DLD1 (cell line): ENCODE data around the gene SKIDA1.

Source experiments
- in situ Hi-C: cut with HindIII; loops from 2 replicates; pipeline ENCODE4 v1.10.0; 2017; ENCODE audit warnings: low sequenced_read_pairs

SKIDA1 gene

GRCh38 chr10:21529032-21529910, 3.8 kb upstream of the SKIDA1 start:
- in situ Hi-C loops = no loop called here

DNA sequence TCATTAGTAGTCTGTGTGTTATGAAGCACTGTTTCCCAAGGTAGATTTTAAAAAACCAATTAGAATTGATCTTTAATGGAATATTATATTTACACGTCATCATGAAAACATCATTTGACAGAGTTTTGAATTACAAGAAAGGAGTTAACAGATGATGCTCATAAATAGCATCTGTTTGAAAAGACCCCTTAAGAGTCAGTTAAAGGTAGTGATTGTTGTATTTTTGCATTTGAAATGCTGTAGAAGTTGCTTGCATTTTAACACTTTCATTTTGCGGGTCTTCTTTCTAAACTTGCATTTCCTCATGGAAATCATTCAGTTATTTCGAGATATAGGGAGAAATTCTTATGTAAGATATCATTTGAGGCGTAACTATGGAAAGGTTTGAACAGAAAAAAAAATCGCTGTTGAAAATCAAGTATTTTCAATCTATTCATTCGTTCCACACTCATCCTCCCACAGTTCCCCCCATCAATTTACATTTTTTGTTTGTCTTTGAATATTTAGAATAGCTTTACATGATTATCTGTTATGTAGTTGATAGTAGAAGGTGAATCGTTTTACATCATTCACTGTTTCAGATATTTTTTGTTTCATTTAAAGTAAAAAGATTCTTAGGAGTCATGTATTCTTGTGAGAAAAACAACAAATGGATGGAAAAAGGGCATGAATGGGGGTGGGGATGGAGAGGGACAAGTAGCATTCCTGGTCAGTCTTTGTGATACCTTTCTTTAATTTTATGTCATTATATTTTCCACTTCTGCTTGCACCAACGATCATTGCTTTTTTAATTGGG, 3.0 kb upstream of the SKIDA1 start:
- in situ Hi-C loops = no loop called here

- in situ Hi-C loops = no loop called here
Measured at GRCh38 chr10:21527598-21528235, 2.2 kb upstream of the SKIDA1 start.

DNA sequence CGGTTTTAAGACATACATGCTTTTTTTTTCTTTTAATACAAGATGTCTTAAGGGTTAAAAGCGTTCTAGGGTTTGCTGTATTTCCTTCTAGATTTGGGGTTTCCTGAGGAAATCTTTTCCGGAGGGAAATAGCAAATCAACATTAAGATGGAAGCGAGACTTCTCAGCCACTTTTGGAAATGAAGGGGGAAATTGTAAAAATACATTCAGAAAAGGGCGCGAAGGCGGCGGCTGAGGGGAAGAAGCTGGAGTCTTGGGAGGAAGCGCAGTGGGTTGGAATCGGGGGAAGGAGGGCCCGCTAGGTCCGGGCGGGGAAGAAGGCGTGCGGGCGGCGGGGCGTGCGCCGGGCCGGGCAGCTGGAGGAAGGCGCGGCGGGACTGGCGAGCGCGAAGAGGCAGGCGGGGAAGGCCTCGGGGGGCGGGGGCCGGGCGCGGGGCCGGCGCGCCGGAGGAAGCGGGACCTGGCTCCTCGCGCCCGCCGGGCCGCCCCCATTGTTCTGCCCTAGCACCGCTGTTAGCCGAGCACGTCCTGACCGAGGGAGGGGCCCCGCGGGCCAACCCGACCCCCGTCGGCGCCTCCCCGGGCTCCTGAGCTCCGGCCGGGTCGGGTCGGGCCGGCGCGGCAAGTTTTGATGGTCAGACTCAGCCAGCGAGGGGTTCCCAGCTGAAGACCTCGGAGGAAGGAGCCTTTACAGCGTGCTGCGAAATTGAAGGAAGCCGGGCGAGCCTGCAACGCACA, 1.5 kb upstream of the SKIDA1 start:
- in situ Hi-C loops = no loop called here

DNA sequence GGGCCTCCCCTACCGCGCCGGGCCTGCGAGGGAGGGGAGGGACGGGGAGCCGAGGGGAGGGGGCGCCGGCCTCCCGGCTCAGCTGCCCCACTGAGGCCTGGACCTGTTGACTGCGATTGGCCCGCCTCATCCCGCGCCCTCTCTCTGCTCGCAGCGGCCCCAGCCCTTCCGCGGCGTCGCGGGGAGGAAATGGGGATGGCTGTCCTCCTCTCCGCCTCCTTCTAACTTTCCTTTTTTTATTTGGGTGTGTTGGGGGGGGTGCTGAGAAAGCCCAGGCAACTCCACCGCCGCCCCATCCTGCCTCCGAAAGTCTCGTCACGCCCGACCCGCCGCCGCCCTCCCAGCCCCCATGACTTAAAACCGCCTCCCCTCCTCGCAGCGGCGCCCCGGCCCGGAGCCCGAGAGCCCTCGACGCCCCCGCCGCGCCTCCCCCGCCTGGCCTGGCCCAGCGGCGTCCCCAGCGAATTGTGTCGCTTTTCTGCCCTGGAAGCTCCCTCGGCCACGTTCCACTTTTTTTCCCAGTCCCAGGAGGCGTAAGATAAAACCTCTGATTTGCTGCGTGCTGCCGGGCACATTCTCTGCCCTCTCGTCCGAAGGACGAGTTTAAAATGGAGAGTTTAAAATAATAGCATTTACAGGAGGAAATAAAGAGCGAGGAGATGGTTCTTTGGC, 842 bp upstream of the SKIDA1 start:
- in situ Hi-C loops = no loop called here

DNA sequence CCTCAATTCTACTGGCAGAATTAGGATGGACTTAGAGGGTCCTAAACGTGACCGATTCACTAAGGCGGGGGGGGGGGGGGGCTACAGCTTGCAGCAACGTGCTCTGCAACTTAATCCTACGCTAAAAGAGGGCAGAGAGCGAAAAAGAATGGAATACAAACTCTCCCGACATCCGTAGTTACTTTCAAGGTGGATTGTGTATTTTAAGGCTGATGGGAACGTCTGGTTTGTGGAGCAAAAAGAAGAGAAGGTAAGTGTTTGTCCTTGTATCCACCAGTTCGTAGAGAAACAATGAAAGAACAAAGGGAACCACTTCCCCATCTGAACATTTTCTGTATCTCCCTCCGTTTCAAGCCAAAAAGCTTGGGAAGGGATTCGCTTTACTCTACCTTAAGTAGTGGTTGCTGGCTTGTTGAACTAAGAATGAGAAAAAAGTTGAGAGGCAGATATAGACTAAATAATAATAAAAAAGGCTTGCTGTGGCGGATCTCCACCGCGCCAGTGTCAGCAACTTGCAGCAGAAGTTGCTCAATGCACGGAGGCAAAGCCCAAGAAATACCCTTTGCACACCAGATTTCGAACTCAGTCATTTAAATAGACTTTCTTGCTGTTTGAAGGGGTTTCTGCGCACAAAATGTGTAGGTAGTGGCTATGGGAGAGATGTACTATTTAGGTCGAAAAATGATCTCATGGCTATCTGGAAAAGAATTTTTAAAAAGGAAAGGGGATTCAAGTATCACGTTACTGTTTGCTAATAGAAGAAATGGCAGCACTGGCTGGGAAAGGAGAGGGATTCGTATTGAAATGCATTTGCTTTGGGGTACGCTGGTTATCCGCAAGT, 736 bp downstream of the SKIDA1 start:
- in situ Hi-C loops = no loop called here

GRCh38 chr10:21524131-21524525, 1.4 kb downstream of the SKIDA1 start:
- in situ Hi-C loops = no loop called here

- in situ Hi-C loops = no loop called here
Measured at GRCh38 chr10:21523557-21524008, 1.9 kb downstream of the SKIDA1 start.

DNA sequence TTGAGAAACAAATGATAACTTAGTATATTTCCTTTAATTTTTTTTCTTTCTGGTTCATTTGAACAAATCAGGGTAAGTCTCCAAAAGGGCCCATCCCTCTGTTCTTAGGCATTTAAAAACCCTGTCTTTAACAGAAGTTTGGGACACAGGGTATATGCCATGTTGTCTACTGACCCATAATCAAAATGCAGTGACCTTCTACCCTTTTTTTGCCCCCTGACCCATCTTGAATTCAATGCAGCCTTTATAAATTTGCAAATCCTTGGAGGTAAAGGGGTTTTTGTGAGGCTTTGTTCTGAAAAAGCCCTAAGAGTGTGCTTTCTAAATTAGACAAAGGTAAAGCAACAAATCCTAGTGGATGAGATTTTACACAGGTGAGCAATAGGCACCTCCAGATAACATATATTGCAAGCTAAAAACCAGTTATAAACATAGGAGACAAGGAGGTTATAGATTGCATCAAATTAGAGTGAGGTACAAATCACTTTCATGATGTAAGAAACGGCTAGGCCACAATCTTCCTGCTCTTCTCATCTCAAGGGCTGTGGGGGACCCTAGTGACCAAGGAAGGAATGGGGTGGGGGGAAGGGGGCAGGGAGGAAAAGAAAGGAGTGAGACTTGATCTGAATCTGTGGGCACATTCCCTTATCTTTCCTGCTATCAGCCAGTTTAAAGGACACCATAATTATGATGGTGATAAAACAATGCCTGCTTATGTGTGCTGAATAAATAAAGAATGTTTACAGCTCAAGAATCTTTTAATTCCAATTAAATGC, 2.7 kb downstream of the SKIDA1 start:
- in situ Hi-C loops = no loop called here

DNA sequence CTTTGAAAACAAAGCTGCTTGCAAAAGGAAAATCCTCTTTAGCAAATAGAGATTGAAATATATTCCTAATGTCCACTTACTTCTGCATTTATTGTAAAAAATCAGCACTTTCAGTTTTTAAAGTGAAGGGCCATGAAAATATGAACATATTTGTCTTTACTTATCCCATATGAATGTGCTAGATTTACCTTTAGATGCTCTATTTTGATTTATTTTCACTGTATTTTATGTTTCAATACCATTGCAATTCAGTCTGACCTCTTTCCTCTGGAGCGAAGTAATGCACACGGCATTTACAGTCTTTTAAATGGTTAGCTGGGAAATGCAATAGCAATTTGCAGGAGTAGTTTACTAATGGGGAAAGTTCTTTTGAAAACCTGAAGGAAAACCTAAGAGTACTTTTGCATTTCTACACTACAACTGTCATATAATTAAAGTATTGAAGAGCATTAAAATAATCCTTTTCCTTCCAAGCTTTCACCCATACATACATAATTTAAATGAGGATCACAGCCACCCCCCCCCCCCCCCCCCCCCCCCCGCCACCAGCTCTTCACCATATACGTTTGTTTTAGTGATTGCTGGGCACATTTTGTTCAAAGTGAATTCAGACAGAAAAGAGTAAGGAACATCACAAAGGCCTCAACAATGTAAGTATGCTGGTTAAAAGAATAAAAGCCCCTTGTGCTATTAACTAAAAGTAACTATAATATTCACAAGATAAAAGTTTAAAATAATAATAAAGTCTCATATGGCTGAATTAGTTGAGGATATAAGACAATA, 3.5 kb downstream of the SKIDA1 start:
- in situ Hi-C loops = no loop called here

GRCh38 chr10:21520949-21521348, 4.5 kb downstream of the SKIDA1 start:
- in situ Hi-C loops = no loop called here

DNA sequence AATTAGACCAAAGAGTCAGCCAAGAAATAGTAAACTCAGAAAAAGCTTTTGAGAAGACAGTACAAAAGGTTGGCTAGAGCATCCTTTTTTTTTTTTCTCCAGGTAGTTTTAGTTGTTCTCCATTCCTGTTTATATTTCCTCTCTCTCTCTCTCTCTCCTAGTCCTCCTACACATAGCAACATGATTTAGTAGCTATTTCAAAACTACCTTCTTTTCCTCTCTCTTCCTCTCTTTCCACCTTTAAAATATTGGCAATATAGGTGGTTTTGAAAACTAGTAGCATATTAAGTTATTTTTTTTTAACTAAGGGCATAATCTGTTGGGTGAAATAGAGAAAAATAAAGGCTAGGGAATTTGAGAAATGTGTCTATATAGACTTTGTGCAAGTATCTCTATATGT, 5.0 kb downstream of the SKIDA1 start:
- in situ Hi-C loops = no loop called here

- in situ Hi-C loops = no loop called here
Measured at GRCh38 chr10:21519941-21520436, 5.5 kb downstream of the SKIDA1 start.

GRCh38 chr10:21519397-21519933, 6.0 kb downstream of the SKIDA1 start:
- in situ Hi-C loops = no loop called here

GRCh38 chr10:21518641-21519396, 6.7 kb downstream of the SKIDA1 start:
- in situ Hi-C loops = no loop called here

GRCh38 chr10:21518149-21518640, 7.3 kb downstream of the SKIDA1 start:
- in situ Hi-C loops = no loop called here
